ENCODE measurements around the gene GAS2L1. TPM values are rescaled to one million over a fixed set of nuclear protein-coding genes. Genes with fewer than 3 reads are reported as not detected.
"Not testable (repeated sequence)": the region's sequence is repeated elsewhere in the genome, so short reads cannot be mapped to it uniquely, and the experiment has no call there.

The GAS2L1 gene
- total and polyA plus RNA-seq, 2 donors (not counting 1 experiment from before 2014, with no cell fraction given), result 0.25 TPM; not detected in 1

DNA sequence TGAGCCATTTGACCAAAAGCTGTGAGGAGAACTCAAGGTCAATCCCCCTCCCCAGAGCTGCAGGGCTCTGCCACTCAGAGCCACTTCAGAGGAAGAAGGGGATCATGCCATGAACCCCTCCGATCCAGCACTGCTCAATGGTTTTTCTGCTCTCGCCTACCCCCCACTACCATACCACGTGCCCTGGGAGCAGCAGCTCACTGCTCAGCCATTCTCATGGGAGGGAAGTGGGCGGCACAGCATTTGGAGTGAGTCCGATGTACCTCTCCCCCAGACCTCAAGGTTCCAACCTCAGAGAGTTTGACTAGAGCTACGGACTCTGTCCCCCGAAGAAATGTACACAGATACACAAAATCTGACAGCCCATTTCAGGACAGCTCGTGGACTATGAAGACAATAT, 47.4 kb downstream of the GAS2L1 start:
- intact Hi-C loops (cut with micrococcal nuclease), result no loop called here
- DNase-seq (no peak), ATAC-seq (ENCODE audit: low read depth) (no peak)
- Histone ChIP-seq H3K27ac (ENCODE audit: low read length in 2 of 2) (no peak overlapping the region), H3K9me3 (ENCODE audit: control extremely low read depth in 1 of 3, control insufficient read depth in 2 of 3, insufficient read depth in 1 of 3, low read length in 2 of 3) (no peaks in the 10 kb centered on the region), H3K4me3 (ENCODE audit: control extremely low read depth in 1 of 5, extremely low read depth in 1 of 5, insufficient read depth in 1 of 5, low read depth in 2 of 5, low read length in 4 of 5) (no peak overlapping the region), H3K9ac (ENCODE audit: low read length) (no peak overlapping the region), H4K20me1 (ENCODE audit: control insufficient read depth, insufficient read depth, low read length, poor library complexity, severe bottlenecking) (peaks cover 72% of the 10 kb centered on the region), H3K36me3 (replicated peaks in 1 of 2; ENCODE audit: control extremely low read depth in 1 of 2, control insufficient read depth in 1 of 2, extremely low read depth in 1 of 2, insufficient read depth in 2 of 2, low read length in 1 of 2) (peaks cover 0 to 92% of the 10 kb centered on the region in 2 experiments), H2AFZ (ENCODE audit: insufficient read depth, low read depth, low read length, poor library complexity, severe bottlenecking) (no peak overlapping the region), H3K79me2 (ENCODE audit: control insufficient read depth, insufficient read depth, low read length) (peaks cover 54% of the 10 kb centered on the region), H3K4me1 (ENCODE audit: control insufficient read depth in 2 of 2, insufficient read depth in 2 of 2, low read length in 2 of 2) (no peaks in the 10 kb centered on the region), H3K27me3 (replicated peaks in 1 of 4; ENCODE audit: control extremely low read depth in 1 of 4, control insufficient read depth in 3 of 4, insufficient read depth in 4 of 4, low read length in 3 of 4) (no peaks in the 10 kb centered on the region), H3K4me2 (replicated peaks; ENCODE audit: low read depth, low read length, poor library complexity, severe bottlenecking) (no peak overlapping the region)
- TF ChIP-seq EZH2 (IDR thresholded peaks at IDR 0.05; ENCODE audit: borderline replicate concordance, insufficient read depth, low read depth, low read length, poor library complexity, severe bottlenecking), result no peak
- TF ChIP-seq, protein P1, sequence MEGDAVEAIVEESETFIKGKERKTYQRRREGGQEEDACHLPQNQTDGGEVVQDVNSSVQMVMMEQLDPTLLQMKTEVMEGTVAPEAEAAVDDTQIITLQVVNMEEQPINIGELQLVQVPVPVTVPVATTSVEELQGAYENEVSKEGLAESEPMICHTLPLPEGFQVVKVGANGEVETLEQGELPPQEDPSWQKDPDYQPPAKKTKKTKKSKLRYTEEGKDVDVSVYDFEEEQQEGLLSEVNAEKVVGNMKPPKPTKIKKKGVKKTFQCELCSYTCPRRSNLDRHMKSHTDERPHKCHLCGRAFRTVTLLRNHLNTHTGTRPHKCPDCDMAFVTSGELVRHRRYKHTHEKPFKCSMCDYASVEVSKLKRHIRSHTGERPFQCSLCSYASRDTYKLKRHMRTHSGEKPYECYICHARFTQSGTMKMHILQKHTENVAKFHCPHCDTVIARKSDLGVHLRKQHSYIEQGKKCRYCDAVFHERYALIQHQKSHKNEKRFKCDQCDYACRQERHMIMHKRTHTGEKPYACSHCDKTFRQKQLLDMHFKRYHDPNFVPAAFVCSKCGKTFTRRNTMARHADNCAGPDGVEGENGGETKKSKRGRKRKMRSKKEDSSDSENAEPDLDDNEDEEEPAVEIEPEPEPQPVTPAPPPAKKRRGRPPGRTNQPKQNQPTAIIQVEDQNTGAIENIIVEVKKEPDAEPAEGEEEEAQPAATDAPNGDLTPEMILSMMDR (IDR thresholded peaks at IDR 0.05), result no peak
- no peak overlapping the region for H3K27ac Mint-ChIP-seq
- CTCF ChIA-PET, result interaction anchor here (0.5 to 1.2 kb wide), 2 partner anchors 59 to 170 kb away, joined by 3 to 4 read pairs; no protein-coding TSS in a partner anchor
- no peaks in the 10 kb centered on the region for H3K9me3 Mint-ChIP-seq (ENCODE audit: insufficient read depth)
- POLR2A ChIA-PET, result no interaction called here
- 96% methylated on average over 8 of the region's 8 CpGs for WGBS (ENCODE audit: insufficient coverage)
- H3K27me3 Mint-ChIP-seq, result no peaks in the 10 kb centered on the region
- no peak overlapping the region for H3K4me3 Mint-ChIP-seq
- no peaks in the 10 kb centered on the region for H3K4me1 Mint-ChIP-seq

DNA sequence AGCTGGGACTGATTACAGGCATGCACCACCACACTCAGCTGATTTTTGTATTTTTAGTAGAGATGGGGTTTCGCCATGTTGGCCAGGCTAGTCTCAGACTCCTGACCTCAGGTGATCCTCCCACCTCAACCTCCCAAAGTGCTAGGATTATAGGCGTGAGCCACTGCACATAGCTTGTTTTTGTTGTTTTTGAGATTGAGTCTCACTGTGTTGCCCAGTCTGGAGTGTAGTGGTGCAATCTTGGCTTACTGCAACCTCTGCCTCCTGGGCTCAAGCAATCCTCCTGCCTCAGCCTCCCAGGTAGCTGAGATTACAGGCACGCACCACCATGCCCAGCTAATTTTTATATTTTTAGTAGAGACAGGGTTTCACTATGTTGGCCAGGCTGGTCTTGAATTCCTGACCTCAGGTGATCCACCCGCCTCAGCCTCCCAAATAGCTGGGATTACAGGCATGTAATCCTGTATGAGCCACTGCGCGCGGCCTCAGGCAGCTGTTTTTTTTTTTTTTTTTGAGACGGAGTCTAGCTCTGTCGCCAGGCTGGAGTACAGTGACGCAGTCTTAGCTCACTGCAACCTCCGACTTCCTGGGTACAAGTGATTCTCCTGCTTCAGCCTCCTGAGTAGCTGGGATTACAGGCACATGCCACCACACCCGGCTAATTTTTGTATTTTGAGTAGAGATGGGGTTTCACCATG, 50.9 kb downstream of the GAS2L1 start:
- Histone ChIP-seq H3K79me2 (ENCODE audit: control insufficient read depth, insufficient read depth, low read length) (peaks cover 32% of the 10 kb centered on the region), H3K36me3 (replicated peaks in 1 of 2; ENCODE audit: control extremely low read depth in 1 of 2, control insufficient read depth in 1 of 2, extremely low read depth in 1 of 2, insufficient read depth in 2 of 2, low read length in 1 of 2) (peaks cover 0 to 76% of the 10 kb centered on the region in 2 experiments), H4K20me1 (ENCODE audit: control insufficient read depth, insufficient read depth, low read length, poor library complexity, severe bottlenecking) (peaks cover 40% of the 10 kb centered on the region)
- H3K27ac ChIP-seq (ENCODE audit: low read length in 2 of 2); H3K9me3 ChIP-seq (ENCODE audit: control extremely low read depth in 1 of 3, control insufficient read depth in 2 of 3, insufficient read depth in 1 of 3, low read length in 2 of 3); intact Hi-C loops (cut with micrococcal nuclease); H3K4me3 ChIP-seq (ENCODE audit: control extremely low read depth in 1 of 5, extremely low read depth in 1 of 5, insufficient read depth in 1 of 5, low read depth in 2 of 5, low read length in 4 of 5); H3K9ac ChIP-seq (ENCODE audit: low read length); H3K27me3 Mint-ChIP-seq; H3K27me3 ChIP-seq (replicated peaks in 1 of 4; ENCODE audit: control extremely low read depth in 1 of 4, control insufficient read depth in 3 of 4, insufficient read depth in 4 of 4, low read length in 3 of 4); H3K9me3 Mint-ChIP-seq (ENCODE audit: insufficient read depth); H3K4me2 ChIP-seq (replicated peaks; ENCODE audit: low read depth, low read length, poor library complexity, severe bottlenecking); H3K27ac Mint-ChIP-seq; H3K4me3 Mint-ChIP-seq; H2AFZ ChIP-seq (ENCODE audit: insufficient read depth, low read depth, low read length, poor library complexity, severe bottlenecking); ATAC-seq (ENCODE audit: low read depth); H3K4me1 Mint-ChIP-seq; DNase-seq; H3K4me1 ChIP-seq (ENCODE audit: control insufficient read depth in 2 of 2, insufficient read depth in 2 of 2, low read length in 2 of 2): not testable (repeated sequence)
- 94% methylated on average over 4 of the region's 12 CpGs for WGBS (ENCODE audit: insufficient coverage)
- ChIA-PET POLR2A (interaction anchor here (0.6 to 0.7 kb wide), 2 partner anchors 28 to 71 kb away, joined by 3 to 4 read pairs; no protein-coding TSS in a partner anchor), CTCF (interaction anchor here (0.6 to 1.2 kb wide), 4 partner anchors 10 to 529 kb away, joined by 3 to 6 read pairs (median 4); no protein-coding TSS in a partner anchor)

All from B cell (primary cell).